Measurements from ENCODE around the gene DOC2A. TPM values are rescaled to one million over a fixed set of nuclear protein-coding genes. Genes with fewer than 3 reads are reported as not detected.

DOC2A gene
- total and polyA plus RNA-seq, 2 of the 4 experiments (the other 2 are of a cell fraction): under 0.01 to 0.48 TPM

- Histone ChIP-seq H3K27me3 (ENCODE audit: control insufficient read depth, insufficient read depth, low read length) (no peaks in the 10 kb centered on the region), H3K79me1 (ENCODE audit: low read depth in 1 of 2, low read length in 2 of 2) (peaks cover 12 to 25% of the 10 kb centered on the region in 2 experiments; a peak in 3 of 4 replicates), H3K4ac (ENCODE audit: low read depth, low read length) (peak overlapping the region; percentile 80), H2BK5ac (ENCODE audit: low read depth, low read length, poor library complexity, severe bottlenecking) (peak overlapping the region; percentile 76), H2BK120ac (ENCODE audit: low read depth, low read length) (peak overlapping the region; percentile 9; the same call in 1 of the 2 replicates), H2AFZ (replicated peaks; ENCODE audit: low read length, poor library complexity) (peak overlapping the region; percentile 97), H4K5ac (ENCODE audit: low read depth, low read length) (peak overlapping the region; percentile 95), H3K9me3 (ENCODE audit: control insufficient read depth, insufficient read depth, low read length) (no peaks in the 10 kb centered on the region), H3K36me3 (ENCODE audit: control insufficient read depth, insufficient read depth, low read length) (peaks cover 5% of the 10 kb centered on the region), H3K4me2 (ENCODE audit: low read depth, low read length) (peak overlapping the region; percentile 98), H4K20me1 (ENCODE audit: insufficient read depth, low read length) (no peaks in the 10 kb centered on the region), H2AK5ac (ENCODE audit: low read depth, low read length) (peak overlapping the region; percentile 93), H3K23ac (ENCODE audit: low read depth, low read length) (peak overlapping the region; percentile 98), H3K18ac (ENCODE audit: low read depth, low read length) (peak overlapping the region; percentile 79), H3K56ac (ENCODE audit: extremely low read depth, insufficient read depth, low read length) (peak overlapping the region; percentile 92), H3K14ac (replicated peaks; ENCODE audit: low read depth, low read length) (peak overlapping the region; percentile 95), H4K91ac (ENCODE audit: insufficient read depth, low read depth, low read length) (peak overlapping the region; percentile 82), H3K9ac (ENCODE audit: low read depth, low read length) (peak overlapping the region; percentile 94), H4K8ac (ENCODE audit: low read depth in 2 of 2, low read length in 2 of 2) (peak overlapping the region; percentile 78 to 88), H2BK15ac (ENCODE audit: low read depth, low read length) (peak overlapping the region; percentile 58), H3K4me3 (ENCODE audit: insufficient read depth, low read depth, low read length) (peak overlapping the region; percentile 55), H2AK9ac (replicated peaks; ENCODE audit: low read depth, low read length, poor library complexity) (peak overlapping the region; percentile 99), H3K9me1 (ENCODE audit: insufficient read depth, low read length) (peaks cover 5% of the 10 kb centered on the region; the same call in 1 of the 2 replicates), H2BK20ac (ENCODE audit: low read depth, low read length) (peak overlapping the region; percentile 38; the same call in 1 of the 2 replicates), H3K27ac (ENCODE audit: insufficient read depth, low read length) (peak overlapping the region; percentile 81), H3K4me1 (ENCODE audit: control insufficient read depth, insufficient read depth, low read length) (peaks cover 8% of the 10 kb centered on the region)
- BruUV-seq (replicated peaks): TSS peak; percentile 76
- dilution Hi-C loops (cut with HindIII; ENCODE audit: low sequenced_read_pairs, unreplicated experiment): no loop called here
- peak; percentile 10 for ATAC-seq (ENCODE audit: low read depth)
- DNase-seq: peak; percentile 27
- intact Hi-C loops (cut with micrococcal nuclease): no loop called here
- TF ChIP-seq RAD21 (IDR thresholded peaks at IDR 0.05; ENCODE audit: low read length) (no peak), POLR2A (IDR thresholded peaks at IDR 0.05; ENCODE audit: low read depth, low read length) (peak; percentile 20; the same call in 1 of the 2 replicates)
- CTCF ChIA-PET: interaction anchor here (0.8 kb wide), 1 partner anchor 11 kb away, joined by 3 read pairs; the partner anchor contains the start of gene TAOK2
- 40% methylated on average over 1 of the region's 18 CpGs; no CpG with 5 or more reads in 1 of the 2 experiments for WGBS, 2 experiments (ENCODE audit: extremely low coverage in 2 of 2, insufficient read length in 1 of 2)
- POLR2A ChIA-PET (ENCODE audit: unreplicated experiment): interaction anchor here (0.6 to 2.0 kb wide), 5 partner anchors 11 to 114 kb away, joined by 3 to 8 read pairs (median 5); partner anchors contain the start of genes SEZ6L2 and TAOK2
- in situ Hi-C loops (cut with MboI; ENCODE audit: low sequenced_read_pairs): no loop called here
These were observed 48.4 kb downstream of the DOC2A start for GRCh38 chr16:29962344-29962994.

All from IMR-90 (cell line).